DND-41 (cell line): Measurements from ENCODE around the gene EDIL3.

Source experiments
- ATAC-seq: fragments of 200-7000 bp; cut with Tn5 transposase; 3 replicates; pipeline ENCODE4 v1.9.1; 2021; ENCODE audit warnings: low read depth; ENCODE audit not compliant: insufficient read depth
- DNase-seq: peaks from one replicate; pipeline ENCODE4 v3.0.0-alpha.2; 2020
- H2AFZ ChIP-seq: 2 replicates; pipeline ENCODE4 v1.6.0; 2012; ENCODE audit warnings: low read depth, low read length
- H3K27ac ChIP-seq: 2 replicates; pipeline ENCODE4 v1.5.1; 2012; ENCODE audit warnings: low read length, inconsistent platforms
- H3K27me3 ChIP-seq: fragments of 200-600 bp; sonication (generic); 2 replicates; pipeline ENCODE4 v1.6.0; 2012; ENCODE audit warnings: low read length, mild to moderate bottlenecking, inconsistent platforms; ENCODE audit not compliant: insufficient read depth, poor library complexity
- H3K36me3 ChIP-seq: 2 replicates; pipeline ENCODE4 v1.5.1; 2012; ENCODE audit warnings: low read length, inconsistent platforms; ENCODE audit not compliant: insufficient read depth
- H3K4me1 ChIP-seq: 2 replicates; pipeline ENCODE4 v1.5.1; 2012; ENCODE audit warnings: mild to moderate bottlenecking, low read length; ENCODE audit not compliant: insufficient read depth
- H3K4me2 ChIP-seq: 2 replicates; pipeline ENCODE4 v1.6.0; 2012; ENCODE audit warnings: mild to moderate bottlenecking, moderate library complexity, low read length, inconsistent platforms; ENCODE audit not compliant: insufficient read depth
- H3K4me3 ChIP-seq, 2 experiments: fragments of 200-600 bp in 1 of 2; shearing (Covaris generic) in 1 of 2; 2 replicates each; pipeline ENCODE4 v1.5.1; 2012 to 2016; ENCODE audit warnings: inconsistent platforms in 2 of 2, low read length in 2 of 2, mild to moderate bottlenecking in 2 of 2, low read depth in 1 of 2, moderate library complexity in 1 of 2
- H3K79me2 ChIP-seq: 2 replicates; pipeline ENCODE4 v1.6.0; 2012; ENCODE audit warnings: low read length, inconsistent platforms; ENCODE audit not compliant: insufficient read depth
- H3K9ac ChIP-seq: 2 replicates; pipeline ENCODE4 v1.6.0; 2012; ENCODE audit warnings: low read depth, mild to moderate bottlenecking, inconsistent platforms, low read length, moderate library complexity
- H3K9me3 ChIP-seq: 2 replicates; pipeline ENCODE4 v1.5.1; 2012; ENCODE audit warnings: low read length, moderate library complexity, mild to moderate bottlenecking, inconsistent platforms; ENCODE audit not compliant: insufficient read depth, severe bottlenecking
- H4K20me1 ChIP-seq: 2 replicates; pipeline ENCODE4 v1.6.0; 2012; ENCODE audit warnings: low read length; ENCODE audit not compliant: insufficient read depth
- CTCF ChIP-seq: IDR thresholded peaks from 2 replicates; pipeline ENCODE4 v1.5.1; 2012; ENCODE audit warnings: borderline replicate concordance, low read length, moderate library complexity, mild to moderate bottlenecking; ENCODE audit not compliant: poor library complexity, severe bottlenecking; ENCODE audit errors: extremely low read depth
- EZH2 ChIP-seq: IDR thresholded peaks from 3 replicates; pipeline ENCODE4 v1.6.1; 2012; ENCODE audit warnings: borderline replicate concordance, low read depth, mild to moderate bottlenecking, moderate library complexity, low read length, inconsistent platforms; ENCODE audit not compliant: severe bottlenecking

EDIL3 gene

GRCh38 chr5:84249918-84250630 lies 134.6 kb downstream of the EDIL3 start:
- H3K4me2 ChIP-seq, result no peak overlapping the region

GRCh38 chr5:84248013-84248412 lies 136.7 kb downstream of the EDIL3 start:
- no peak overlapping the region for H3K4me2 ChIP-seq
- H2AFZ ChIP-seq, result no peak overlapping the region
- H3K9me3 ChIP-seq, result no peaks in the 10 kb centered on the region
- ATAC-seq (no peak), DNase-seq (no peak)
- H3K79me2 ChIP-seq, result no peaks in the 10 kb centered on the region
- no peaks in the 10 kb centered on the region for H4K20me1 ChIP-seq
- H3K27ac ChIP-seq, result no peak overlapping the region
- H3K36me3 ChIP-seq, result no peaks in the 10 kb centered on the region
- no peaks in the 10 kb centered on the region for H3K27me3 ChIP-seq
- H3K4me3 ChIP-seq, result no peak overlapping the region
- H3K9ac ChIP-seq, result no peak overlapping the region
- no peaks in the 10 kb centered on the region for H3K4me1 ChIP-seq
- no peak for TF ChIP-seq EZH2
- no peak for TF ChIP-seq CTCF

More at GRCh38 chr5:84249918-84250630, 134.6 kb downstream of the EDIL3 start:
- Histone ChIP-seq H3K4me3 (no peak overlapping the region), H4K20me1 (no peaks in the 10 kb centered on the region), H2AFZ (no peak overlapping the region), H3K4me1 (no peaks in the 10 kb centered on the region), H3K27ac (no peak overlapping the region), H3K9me3 (no peaks in the 10 kb centered on the region), H3K36me3 (no peaks in the 10 kb centered on the region), H3K9ac (no peak overlapping the region), H3K79me2 (no peaks in the 10 kb centered on the region), H3K27me3 (no peaks in the 10 kb centered on the region)
- DNase-seq (no peak), ATAC-seq (no peak)
- TF ChIP-seq EZH2, result no peak
- TF ChIP-seq CTCF, result no peak

GRCh38 chr5:84242286-84242685 lies 142.4 kb downstream of the EDIL3 start:
- H3K27me3 ChIP-seq, result no peaks in the 10 kb centered on the region
- ATAC-seq (no peak), DNase-seq (no peak)
- no peak overlapping the region for H3K27ac ChIP-seq
- no peak overlapping the region for H3K4me3 ChIP-seq
- TF ChIP-seq EZH2, result no peak
- TF ChIP-seq CTCF, result no peak
- no peaks in the 10 kb centered on the region for H3K79me2 ChIP-seq
- no peaks in the 10 kb centered on the region for H3K4me1 ChIP-seq
- H3K9ac ChIP-seq, result no peak overlapping the region
- H3K4me2 ChIP-seq, result no peak overlapping the region
- no peaks in the 10 kb centered on the region for H4K20me1 ChIP-seq
- H3K9me3 ChIP-seq, result no peaks in the 10 kb centered on the region
- no peak overlapping the region for H2AFZ ChIP-seq
- no peaks in the 10 kb centered on the region for H3K36me3 ChIP-seq
